NCI-H526 (cell line): Measurements from ENCODE around the gene CCDC9.
"Not testable (repeated sequence)": the region's sequence is repeated elsewhere in the genome, so short reads cannot be mapped to it uniquely, and the experiment has no call there.

Source experiments
- DNase-seq, 2 experiments: peaks; one replicate each; lab custom pipeline; 2025; lab: John Stamatoyannopoulos, UW

Gene CCDC9

GRCh38 chr19:47261946-47262793, 5.8 kb downstream of the CCDC9 start:
- DNase-seq = not testable (repeated sequence)

GRCh38 chr19:47264629-47265028, 8.3 kb downstream of the CCDC9 start:
- no peak for DNase-seq

GRCh38 chr19:47266401-47266941, 10.1 kb downstream of the CCDC9 start:
- DNase-seq = no peak

- DNase-seq = no peak
These were observed 11.0 kb downstream of the CCDC9 start for GRCh38 chr19:47267350-47267759.

- no peak for DNase-seq
These were observed 11.7 kb downstream of the CCDC9 start for GRCh38 chr19:47268028-47268427.

- DNase-seq = no peak
These were observed 13.3 kb downstream of the CCDC9 start for GRCh38 chr19:47269596-47269995.

- no peak for DNase-seq
These were observed 14.1 kb downstream of the CCDC9 start for GRCh38 chr19:47270408-47270807.

- DNase-seq = no peak
These were observed 15.6 kb downstream of the CCDC9 start for GRCh38 chr19:47271949-47272348.

GRCh38 chr19:47272448-47273312, 16.4 kb downstream of the CCDC9 start:
- peak in 1 of 2 experiments; percentile 78 for DNase-seq

- DNase-seq = peak; percentile 83 to 94
These were observed 17.2 kb downstream of the CCDC9 start for GRCh38 chr19:47273313-47274070.

- DNase-seq = peak; percentile 78 to 95
These were observed 18.0 kb downstream of the CCDC9 start, which contains the start of gene INAFM1 for GRCh38 chr19:47274071-47274890. Gene INAFM1 (plus strand): TSS chr19:47274885. CDS start chr19:47274920, 35 bp downstream.

- peak in 1 of 2 experiments; percentile 59 for DNase-seq
These were observed 18.8 kb downstream of the CCDC9 start for GRCh38 chr19:47274891-47275761.

GRCh38 chr19:47275791-47276461, 19.6 kb downstream of the CCDC9 start:
- no peak for DNase-seq

- DNase-seq = not testable (repeated sequence)
These were observed 20.2 kb downstream of the CCDC9 start for GRCh38 chr19:47276513-47276912.

GRCh38 chr19:47280183-47280797, 24.0 kb downstream of the CCDC9 start:
- DNase-seq = peak in 1 of 2 experiments; percentile 60

GRCh38 chr19:47283405-47284059, 27.2 kb downstream of the CCDC9 start:
- DNase-seq = no peak

GRCh38 chr19:47284324-47284899, 28.1 kb downstream of the CCDC9 start:
- DNase-seq = peak; percentile 46 to 82

- DNase-seq = peak; percentile 50 to 92
These were observed 39.7 kb downstream of the CCDC9 start for GRCh38 chr19:47296036-47296435.
